Endothelial cell (in vitro differentiated cells): Measurements from ENCODE around the gene HOPX. TPM values are rescaled to one million over a fixed set of nuclear protein-coding genes. Genes with fewer than 3 reads are reported as not detected.

Source experiments
- DNase-seq: peaks from one replicate; pipeline ENCODE4 v3.0.0; 2021; ENCODE audit warnings: low spot score
- H3K27ac Mint-ChIP-seq: one replicate; pipeline ENCODE4 v1.8.0; 2021; ENCODE audit warnings: mixed read lengths, inconsistent platforms; ENCODE audit not compliant: unreplicated experiment
- H3K27me3 Mint-ChIP-seq: one replicate; pipeline ENCODE4 v1.8.0; 2021; ENCODE audit warnings: mild to moderate bottlenecking, moderate library complexity, mixed read lengths, inconsistent platforms; ENCODE audit not compliant: unreplicated experiment
- H3K36me3 Mint-ChIP-seq: one replicate; pipeline ENCODE4 v1.8.0; 2021; ENCODE audit warnings: mild to moderate bottlenecking, low read depth, mixed read lengths, inconsistent platforms; ENCODE audit not compliant: unreplicated experiment
- H3K4me1 Mint-ChIP-seq: one replicate; pipeline ENCODE4 v1.8.0; 2021; ENCODE audit warnings: mild to moderate bottlenecking, mixed read lengths, inconsistent platforms; ENCODE audit not compliant: unreplicated experiment
- H3K4me3 Mint-ChIP-seq: one replicate; pipeline ENCODE4 v1.8.0; 2021; ENCODE audit warnings: mild to moderate bottlenecking, mixed read lengths, inconsistent platforms; ENCODE audit not compliant: unreplicated experiment
- H3K9me3 Mint-ChIP-seq: one replicate; pipeline ENCODE4 v1.8.0; 2021; ENCODE audit warnings: mixed read lengths, inconsistent platforms; ENCODE audit not compliant: unreplicated experiment
- total RNA-seq: library from RNA; stranded (reverse); fragmentation: NEBNext Ultra II Directional; extraction: Animal tissue kit (Norgen Biotek cat#: 25700); gene quantifications from one replicate; pipeline ENCODE4 v1.2.1, GENCODE V29; 2021; ENCODE audit not compliant: unreplicated experiment
- TF ChIP-seq, protein P1 (sequence below): fragments of 200-600 bp; sonication (generic); IDR thresholded peaks from one replicate; pipeline ENCODE4 v1.5.0; 2021; ENCODE audit warnings: antibody characterized with exemption; ENCODE audit not compliant: unreplicated experiment

Gene HOPX
- total RNA-seq, 1 donor from 2014 or later = 4.2 TPM

GRCh38 chr4:56683455-56683854, 2.4 kb upstream of the HOPX start:
- H3K27ac Mint-ChIP-seq = no peak overlapping the region
- H3K27me3 Mint-ChIP-seq = peaks cover 4% of the 10 kb centered on the region
- H3K4me1 Mint-ChIP-seq = peaks cover 15% of the 10 kb centered on the region
- TF ChIP-seq, protein P1, sequence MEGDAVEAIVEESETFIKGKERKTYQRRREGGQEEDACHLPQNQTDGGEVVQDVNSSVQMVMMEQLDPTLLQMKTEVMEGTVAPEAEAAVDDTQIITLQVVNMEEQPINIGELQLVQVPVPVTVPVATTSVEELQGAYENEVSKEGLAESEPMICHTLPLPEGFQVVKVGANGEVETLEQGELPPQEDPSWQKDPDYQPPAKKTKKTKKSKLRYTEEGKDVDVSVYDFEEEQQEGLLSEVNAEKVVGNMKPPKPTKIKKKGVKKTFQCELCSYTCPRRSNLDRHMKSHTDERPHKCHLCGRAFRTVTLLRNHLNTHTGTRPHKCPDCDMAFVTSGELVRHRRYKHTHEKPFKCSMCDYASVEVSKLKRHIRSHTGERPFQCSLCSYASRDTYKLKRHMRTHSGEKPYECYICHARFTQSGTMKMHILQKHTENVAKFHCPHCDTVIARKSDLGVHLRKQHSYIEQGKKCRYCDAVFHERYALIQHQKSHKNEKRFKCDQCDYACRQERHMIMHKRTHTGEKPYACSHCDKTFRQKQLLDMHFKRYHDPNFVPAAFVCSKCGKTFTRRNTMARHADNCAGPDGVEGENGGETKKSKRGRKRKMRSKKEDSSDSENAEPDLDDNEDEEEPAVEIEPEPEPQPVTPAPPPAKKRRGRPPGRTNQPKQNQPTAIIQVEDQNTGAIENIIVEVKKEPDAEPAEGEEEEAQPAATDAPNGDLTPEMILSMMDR = no peak
- DNase-seq = no peak
- peaks cover 4% of the 10 kb centered on the region for H3K36me3 Mint-ChIP-seq
- no peak overlapping the region for H3K4me3 Mint-ChIP-seq
- no peaks in the 10 kb centered on the region for H3K9me3 Mint-ChIP-seq

DNA sequence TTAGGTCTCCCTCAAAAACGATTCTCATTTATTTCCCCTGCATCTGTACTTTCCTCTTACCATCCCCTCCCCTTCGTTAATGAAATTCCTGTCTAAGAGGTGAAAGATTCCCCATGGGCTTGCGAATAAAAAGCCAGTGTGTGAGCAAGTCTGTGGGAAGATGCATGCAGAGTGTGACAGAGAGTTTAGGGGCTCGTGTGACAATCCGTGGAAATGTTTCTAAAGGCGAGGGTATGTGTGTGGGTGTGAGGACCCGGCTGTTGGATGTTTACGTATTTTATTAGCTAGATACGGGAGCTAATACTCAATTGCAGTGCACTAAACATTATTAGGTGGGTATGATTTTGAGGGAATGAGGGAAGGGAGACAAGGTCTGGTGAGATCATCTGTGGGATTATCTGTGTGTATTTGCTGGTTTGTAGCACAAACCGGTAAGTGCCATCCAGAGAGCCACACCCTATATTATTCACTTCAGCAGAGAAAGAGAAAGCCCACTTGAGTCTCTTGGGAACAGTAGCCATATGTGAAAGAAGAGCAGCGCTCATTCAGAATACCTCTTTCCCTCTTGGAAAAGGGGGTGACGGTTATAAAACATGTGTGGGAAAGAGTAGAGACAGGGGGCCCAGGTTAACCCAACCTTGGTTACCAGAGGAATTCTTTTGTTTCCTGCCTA, 893 bp upstream of the HOPX start:
- H3K9me3 Mint-ChIP-seq = no peaks in the 10 kb centered on the region

DNA sequence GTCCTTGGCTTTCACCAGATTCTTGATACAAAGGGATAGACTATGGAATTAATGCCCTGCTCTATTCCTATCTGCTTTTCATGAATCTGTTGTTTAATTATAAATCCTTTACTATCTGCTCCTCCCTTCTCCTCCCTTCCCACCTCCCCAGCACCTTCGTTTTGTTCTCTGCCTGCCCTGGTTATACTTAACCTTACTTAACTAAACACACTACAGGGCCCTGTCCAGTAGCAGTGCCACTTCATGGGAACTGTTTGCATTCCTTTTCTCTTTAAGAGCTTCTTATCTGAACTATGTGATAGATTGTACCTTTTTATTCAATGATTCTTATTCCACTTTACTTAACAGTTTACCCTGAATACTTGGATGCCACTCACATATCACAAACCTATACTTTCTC, 830 bp downstream of the HOPX start:
- TF ChIP-seq, protein P1 = no peak
- Mint-ChIP-seq H3K27ac (no peak overlapping the region), H3K36me3 (no peaks in the 10 kb centered on the region), H3K27me3 (peaks cover 2% of the 10 kb centered on the region), H3K9me3 (no peaks in the 10 kb centered on the region), H3K4me3 (no peak overlapping the region), H3K4me1 (peaks cover 17% of the 10 kb centered on the region)
- no peak for DNase-seq

More for the DNA sequence above, 893 bp upstream of the HOPX start:
- TF ChIP-seq, protein P1 = no peak
- DNase-seq = no peak
- Mint-ChIP-seq H3K27ac (no peak overlapping the region), H3K4me3 (no peak overlapping the region), H3K27me3 (peaks cover 2% of the 10 kb centered on the region), H3K36me3 (peaks cover under 1% of the 10 kb centered on the region), H3K4me1 (peaks cover 15% of the 10 kb centered on the region)

DNA sequence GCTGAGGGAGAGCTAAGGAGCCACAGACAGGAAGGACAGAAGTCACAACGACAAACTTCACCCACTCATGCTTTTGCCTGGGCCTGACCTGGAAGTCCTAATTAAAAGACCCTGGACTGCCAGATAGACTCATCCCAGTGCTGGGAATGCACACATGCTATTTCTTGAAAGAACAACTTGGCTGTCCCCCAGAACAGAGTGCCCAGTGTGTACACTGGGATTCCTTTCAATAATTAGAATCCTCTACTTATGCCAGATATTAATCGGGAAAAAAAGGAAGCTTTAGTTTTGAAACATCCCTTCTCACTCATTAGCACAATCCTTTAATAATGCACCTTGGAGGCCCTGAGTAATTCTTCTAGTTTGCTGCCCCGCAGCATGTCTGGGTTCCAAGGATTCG, 3.4 kb downstream of the HOPX start:
- no peaks in the 10 kb centered on the region for H3K36me3 Mint-ChIP-seq

DNA sequence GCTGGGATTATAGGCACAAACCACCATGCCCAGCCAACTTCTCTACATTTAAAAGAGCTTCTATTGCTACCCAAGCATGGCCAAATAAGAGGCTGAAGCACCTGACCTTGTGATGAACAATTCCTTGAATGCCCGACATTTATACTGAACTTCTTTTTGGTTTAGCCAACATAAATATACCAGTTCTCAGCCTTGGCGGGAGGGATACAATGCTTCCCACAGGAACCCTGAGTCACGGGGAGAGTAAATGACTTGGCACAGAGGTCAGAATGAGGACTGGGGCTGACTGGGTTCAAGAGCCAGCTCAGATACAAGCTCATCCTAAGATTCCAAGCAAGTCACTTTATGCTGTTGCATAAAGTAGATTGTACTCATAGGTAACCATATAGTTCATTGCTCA, 6.1 kb downstream of the HOPX start:
- Mint-ChIP-seq H3K27me3 (peaks cover 3% of the 10 kb centered on the region), H3K36me3 (no peaks in the 10 kb centered on the region), H3K9me3 (no peaks in the 10 kb centered on the region), H3K27ac (no peak overlapping the region), H3K4me1 (peaks cover 3% of the 10 kb centered on the region), H3K4me3 (no peak overlapping the region)
- DNase-seq = no peak
- TF ChIP-seq, protein P1 = no peak

More for the DNA sequence above, 3.4 kb downstream of the HOPX start:
- TF ChIP-seq, protein P1 = no peak
- H3K9me3 Mint-ChIP-seq = no peaks in the 10 kb centered on the region
- no peak overlapping the region for H3K27ac Mint-ChIP-seq
- no peak overlapping the region for H3K4me3 Mint-ChIP-seq
- peaks cover 5% of the 10 kb centered on the region for H3K27me3 Mint-ChIP-seq
- DNase-seq = no peak
- peaks cover 7% of the 10 kb centered on the region for H3K4me1 Mint-ChIP-seq
